Left renal pelvis (tissue), 4 donors: Measurements from ENCODE around the gene MGLL. TPM values are rescaled to one million over a fixed set of nuclear protein-coding genes. Genes with fewer than 3 reads are reported as not detected.
A peak's percentile ranks its signal among the peaks of the same experiment; 100 is the strongest.

ENCODE experiments used
- DNase-seq, 4 donors: peaks; one replicate each; pipeline ENCODE4 v3.0.0-alpha.2; 2013; ENCODE audit warnings: low read depth in 4 of 4, low spot score in 3 of 4
- polyA plus RNA-seq, 4 donors: library from polyadenylated mRNA; unstranded; fragments of 120-200 nt; gene quantifications; one replicate each; pipeline ENCODE4 v1.2.1, GENCODE V29; 2013; ENCODE audit not compliant: insufficient read length in 4 of 4

The MGLL gene
- polyA plus RNA-seq, 4 donors, result 12.3 to 27.3 (median 24.2) TPM

DNA sequence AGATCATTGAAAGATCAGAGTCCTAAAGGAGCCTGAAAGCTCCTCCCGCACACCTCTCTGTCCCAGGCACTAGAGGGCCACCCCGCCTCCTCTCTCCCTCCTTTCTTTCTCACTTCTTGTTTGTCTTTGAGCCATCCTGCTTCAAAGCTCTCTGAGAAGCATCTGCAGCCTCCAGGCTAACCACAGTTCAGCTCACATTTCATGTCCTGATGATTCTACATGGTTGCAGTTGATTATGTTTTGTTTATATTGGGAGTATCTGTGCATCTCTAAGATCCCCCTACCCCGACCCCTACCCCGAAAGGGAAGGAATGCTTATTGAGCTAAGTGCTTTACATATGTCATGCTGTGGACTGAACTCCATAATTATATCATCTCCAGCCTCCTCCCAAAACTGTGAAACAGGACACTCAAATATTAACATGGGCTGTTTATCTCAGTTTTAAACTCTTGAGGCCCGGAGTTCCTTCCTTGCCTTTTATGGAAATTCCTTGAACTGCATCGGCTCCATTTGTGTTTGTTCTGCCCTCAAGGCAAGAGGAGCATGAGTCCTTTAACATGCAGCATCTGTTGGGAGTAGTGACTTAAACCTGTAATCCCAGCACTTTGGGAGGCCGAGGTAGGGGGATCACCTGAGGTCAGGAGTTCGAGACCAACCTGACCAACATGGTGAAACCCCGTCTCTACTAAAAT lies 30.9 kb downstream of the MGLL start:
- DNase-seq, result peak in 1 of 4 donors; percentile 43

DNA sequence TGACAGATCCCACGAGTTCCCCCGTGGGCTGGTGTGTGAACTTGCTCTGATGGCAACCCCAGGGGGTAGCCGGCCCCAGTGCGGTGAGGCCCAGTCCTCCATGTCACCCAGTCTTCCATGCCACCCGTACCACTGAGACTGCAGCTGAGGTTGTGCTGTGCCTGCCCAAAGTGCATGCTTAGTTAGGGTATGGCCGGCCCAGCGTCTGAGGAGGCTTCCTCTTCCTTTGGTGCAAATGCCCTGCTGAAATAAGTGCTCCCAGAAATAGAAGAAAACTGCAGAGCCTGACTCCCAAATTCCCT lies 31.5 kb downstream of the MGLL start:
- no peak for DNase-seq

DNA sequence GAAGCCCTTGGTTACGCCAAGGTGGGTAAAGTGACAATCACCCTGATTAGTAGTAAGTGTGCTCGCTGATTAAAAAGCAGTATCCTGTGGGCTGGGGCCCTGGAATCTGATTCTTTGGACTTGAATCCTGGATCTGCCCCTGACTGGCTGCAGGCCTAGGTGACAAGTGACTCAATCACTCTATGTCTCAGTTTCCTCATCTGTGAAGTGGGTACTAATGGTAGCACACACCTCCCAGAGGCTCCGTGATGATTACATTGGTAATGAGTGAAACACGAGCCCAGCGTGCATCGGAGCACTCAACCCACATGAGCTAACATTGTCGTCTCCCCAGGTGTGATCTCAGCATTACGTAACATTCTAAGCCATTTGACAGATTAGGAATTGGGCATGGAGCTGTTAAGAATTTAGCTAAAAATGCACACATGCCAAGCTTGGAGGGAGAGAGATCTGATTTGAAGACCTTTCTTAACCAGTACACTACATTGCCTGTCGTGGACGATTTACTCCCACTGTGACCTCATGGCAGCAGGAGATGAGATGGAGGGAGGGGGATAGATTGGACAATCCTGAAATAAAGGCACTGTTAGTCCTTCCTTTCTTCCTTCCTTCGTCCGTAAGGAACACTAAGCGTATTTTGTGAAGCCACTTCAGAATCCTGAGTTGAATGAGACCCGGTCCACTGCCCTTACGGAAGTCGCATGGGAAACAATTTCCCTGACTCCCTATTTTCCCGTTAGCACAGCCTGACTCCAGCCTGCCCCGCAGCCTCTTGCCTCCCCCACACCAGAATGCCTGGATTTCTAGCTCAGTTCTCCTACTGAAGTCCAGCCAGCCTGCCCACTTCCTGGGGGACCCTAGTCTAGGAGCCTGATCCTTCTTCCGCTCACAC lies 32.1 kb downstream of the MGLL start:
- DNase-seq, result no peak

DNA sequence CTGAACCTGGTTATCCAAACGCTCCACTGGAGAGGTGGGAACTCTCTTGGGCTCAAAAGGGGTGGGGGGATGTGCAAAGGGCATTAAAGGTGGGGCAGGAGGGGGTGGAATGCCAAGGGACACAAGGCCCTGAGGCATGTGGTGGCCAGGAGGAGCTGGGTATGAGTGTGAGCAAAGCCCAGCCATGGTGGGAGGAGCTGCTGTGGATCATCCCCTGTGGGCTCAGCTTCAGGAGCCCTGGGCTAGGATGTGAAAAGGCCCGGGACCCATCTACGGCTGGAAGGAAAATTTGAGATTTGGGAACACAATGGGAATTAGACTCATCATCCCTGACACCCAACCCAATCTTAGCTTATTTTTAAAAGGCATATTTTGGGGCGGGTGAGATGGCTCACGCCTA lies 33.3 kb downstream of the MGLL start:
- DNase-seq, result no peak

DNA sequence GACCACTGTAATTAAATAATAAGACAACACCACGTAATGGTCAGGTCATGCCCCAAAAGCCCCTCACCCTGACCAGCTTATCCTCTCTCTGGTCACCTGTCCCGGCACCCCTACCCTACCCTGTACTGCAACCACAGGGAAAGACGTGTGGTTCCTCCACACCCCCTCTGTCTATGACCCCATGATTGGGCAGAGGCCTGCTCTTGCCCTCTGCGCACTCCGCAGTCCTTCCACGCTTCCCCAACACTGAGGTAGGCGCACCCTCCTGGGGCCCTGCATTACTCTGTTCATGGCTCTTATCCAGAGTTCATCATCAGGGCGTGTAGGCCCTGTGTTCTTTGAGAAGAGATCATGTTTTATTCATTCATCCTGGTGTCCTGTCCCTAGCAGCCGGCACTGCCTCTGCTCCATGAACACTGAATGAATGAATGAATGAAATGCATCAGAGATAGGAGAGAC lies 33.8 kb downstream of the MGLL start:
- DNase-seq, result no peak

DNA sequence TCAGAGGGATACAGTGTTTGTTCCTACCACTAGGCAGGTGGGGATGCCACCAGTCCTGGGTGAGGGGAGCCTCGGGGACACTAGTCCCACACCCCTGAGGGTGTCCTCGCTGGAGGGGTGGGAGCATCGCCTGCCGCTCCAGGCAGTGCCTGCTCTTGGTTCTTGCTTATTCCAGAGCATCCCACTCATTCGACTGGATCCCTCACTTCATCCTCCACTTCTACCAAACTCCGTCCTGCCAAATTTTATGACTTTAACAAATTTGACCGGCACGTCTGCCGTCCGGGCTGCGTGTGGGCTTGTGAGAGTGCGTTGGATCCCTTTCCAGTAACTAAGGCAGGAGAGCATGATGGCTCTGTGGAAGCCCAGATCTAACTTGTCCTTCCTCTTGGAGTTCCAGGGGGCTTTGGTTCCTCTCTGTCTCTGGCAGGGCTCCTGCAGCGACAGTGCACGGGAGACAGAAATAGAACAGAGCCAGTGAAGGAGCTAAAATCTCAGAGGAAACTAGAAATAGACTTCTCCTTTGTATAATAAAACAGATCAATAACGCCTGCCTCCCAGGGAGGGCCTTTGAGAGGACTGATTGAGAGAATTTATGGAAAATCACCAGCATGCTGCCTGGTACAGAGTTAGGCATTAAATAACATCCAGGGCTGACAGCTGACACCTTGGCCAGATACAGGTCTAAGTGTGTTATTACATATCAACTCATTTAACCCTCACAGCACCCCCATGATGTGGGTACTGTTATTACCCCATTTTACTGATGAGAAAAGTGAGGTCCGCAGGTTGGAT lies 34.5 kb downstream of the MGLL start:
- DNase-seq, result no peak

DNA sequence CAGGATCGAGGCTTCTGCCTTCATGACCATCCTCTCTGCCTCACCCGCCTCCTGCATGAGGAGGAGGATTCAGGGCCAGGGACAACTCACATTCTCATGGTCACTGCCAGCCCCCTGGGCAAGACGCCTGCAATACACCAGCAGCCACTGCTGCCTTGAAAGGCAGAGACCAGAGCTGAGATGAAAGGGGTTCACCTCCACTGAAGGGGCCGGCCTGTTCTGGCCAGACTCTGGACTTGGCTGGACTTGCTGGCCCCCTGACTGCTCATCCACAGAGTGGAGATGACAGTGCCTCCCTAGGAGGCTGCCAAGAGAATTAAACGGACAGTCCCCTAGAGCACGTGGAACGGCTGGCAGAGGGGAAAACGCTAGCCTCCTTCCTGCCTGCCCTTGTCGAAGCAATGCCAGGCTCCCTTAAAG lies 35.2 kb downstream of the MGLL start:
- DNase-seq, result no peak

DNA sequence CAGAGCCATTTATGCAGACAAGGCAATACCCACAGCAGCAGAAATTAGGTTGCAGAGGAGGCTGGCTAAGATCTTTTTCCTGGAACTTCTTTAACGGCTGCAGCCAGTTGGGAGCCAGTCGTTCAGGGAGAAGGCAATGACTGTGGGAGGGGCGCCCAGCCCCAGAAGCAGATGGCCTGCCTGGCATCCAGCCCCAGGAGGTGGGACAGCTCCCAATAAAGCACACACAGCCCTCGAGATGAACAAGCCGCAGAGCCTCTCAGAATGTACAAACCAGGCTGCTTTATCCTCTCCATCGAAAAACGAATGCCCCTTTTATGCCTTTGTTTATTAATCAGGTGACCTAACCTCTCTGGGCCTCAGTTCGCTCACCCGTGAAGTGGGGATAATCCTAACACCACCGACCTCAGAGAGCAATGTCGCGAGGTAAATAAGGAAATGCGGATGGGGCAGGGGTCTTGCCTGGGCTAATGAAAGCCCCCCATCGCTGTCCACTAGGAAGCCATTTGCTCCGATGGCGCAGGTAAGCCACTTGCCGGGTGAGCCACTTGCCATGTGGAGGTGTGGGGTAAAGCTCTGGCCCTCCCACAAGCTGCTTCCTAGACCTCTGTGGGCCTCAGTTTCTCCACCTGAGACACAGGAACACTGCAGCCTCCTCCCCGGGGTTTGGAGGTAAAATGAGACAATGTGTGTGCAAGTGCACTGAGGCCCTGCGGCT lies 35.8 kb downstream of the MGLL start:
- no peak for DNase-seq

DNA sequence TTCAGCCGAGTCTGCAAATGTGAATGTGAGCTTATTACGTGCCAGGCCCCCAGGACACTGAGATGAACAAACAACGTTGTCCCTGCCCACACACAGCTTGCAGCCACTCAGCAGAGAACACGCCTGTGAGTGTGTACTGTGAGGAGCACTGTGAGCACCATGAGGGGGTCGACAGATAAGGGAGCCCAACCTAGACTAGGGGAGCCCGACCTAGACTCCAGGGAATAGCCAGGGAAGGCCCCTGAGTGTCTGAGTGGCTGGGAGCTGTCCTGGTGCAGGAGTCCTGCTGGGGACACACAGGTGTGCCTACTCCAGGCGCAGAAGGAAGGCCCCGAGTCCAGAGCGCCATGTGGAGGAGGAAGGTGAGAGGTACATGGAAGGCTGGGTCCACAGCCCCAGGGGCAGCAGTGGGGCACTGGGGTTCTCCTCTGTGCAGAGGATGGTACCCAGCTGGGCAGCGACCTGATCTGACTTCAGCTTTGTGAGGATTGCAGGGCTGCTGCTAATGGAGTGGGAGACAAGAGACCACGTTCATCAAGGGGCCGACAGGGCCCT lies 36.5 kb downstream of the MGLL start:
- DNase-seq, result no peak

DNA sequence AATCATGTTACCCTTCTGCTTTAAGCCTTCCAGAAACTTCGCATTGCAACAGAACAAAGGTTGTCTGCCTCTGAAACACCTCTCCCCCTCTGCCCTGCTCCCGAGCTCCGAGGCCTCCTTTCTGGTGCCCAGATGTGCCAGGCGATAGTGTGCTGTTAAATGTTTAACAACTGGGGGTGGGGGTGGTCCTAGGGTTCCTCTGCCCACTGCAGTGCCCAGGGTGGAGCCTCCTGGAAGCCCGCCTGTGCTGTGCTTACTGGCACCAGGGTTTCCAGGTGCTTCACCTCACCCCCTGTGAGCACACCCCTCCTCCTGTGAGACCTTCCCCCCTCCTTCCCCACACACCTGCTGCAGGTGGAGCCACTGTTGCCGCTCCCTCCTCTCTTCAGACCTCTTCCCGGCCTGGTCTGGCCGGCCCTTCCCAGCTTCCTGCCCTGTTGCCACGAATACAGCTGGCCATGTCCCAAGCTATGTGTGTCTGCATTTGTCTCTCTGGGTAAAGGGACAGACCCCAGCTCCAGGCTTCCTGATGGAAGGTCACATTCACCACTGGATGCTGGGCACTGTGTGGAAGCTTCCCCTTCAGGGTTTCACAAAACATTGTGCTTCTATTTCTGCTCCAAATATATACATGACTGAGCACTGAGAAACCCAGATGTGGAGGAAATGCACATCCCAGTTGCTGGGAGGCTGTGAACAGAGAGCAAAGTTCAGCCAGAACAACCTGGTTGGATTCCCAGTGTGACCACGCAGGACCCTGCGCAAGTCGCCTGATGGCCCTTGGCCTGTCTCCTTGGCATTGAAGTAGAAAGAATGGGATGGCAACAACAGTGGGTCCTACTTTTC lies 37.2 kb downstream of the MGLL start:
- no peak for DNase-seq

DNA sequence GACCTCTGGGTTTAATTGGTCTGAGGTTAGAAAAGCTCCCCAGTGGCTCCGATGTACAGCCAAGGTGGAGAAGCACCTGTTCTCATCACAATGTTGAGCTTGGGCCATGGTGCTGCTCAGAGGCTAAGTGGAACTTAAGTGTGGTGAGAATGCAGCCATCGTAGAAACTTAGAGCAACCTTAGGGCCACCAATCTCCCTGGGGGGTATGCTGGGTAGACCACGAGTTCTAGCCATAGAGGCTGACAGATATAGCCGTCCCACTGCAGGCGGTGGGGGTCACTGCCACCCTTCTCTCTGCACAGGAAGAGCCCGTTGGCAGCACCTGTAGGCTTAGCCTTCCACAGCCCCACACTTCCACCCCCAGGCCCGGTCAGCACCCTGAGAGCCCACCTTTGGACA lies 38.0 kb downstream of the MGLL start:
- no peak for DNase-seq

DNA sequence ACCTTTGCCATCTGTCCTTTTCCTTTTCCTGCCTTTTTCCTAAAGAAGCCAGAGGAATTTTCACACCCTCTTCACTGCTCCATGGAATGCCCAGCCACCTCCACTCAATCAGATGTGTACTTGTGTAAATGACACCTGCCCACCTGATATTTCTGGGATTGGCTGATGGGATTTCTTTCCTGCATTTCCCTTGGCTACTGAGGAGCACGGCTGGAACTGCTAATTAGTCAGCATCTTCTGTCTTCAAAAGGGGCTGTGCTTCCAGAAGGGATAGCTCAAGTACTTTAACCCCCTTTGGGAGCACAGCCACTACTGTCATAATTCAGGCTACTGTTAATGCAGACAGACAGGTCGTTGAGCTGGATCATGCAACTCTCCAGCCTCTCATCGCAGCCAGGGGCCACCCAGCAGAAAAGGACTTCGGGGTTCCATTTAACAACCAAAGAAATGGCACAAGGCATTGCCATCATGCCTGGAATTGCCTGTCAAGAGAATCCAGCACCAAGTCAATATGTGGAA lies 38.6 kb downstream of the MGLL start:
- DNase-seq, result no peak

DNA sequence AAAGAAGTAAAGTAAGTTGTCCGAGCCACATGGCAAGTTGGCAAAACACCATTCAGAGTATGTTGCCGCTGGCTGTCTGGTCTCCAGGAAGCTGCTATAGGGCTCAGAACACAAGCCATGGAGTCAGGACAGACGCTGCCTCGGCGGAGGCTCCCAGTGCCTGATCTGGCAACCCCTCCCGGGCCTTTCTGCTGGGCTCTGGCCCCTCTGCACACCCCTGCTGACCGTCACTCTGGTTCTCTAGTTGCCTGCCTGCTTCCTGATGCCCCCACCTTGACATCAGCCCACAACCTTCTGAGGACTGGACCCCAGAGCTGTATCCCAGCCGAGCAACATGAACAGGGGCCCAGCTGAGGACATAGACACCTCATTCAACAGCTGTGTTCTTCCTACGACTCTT lies 39.1 kb downstream of the MGLL start:
- no peak for DNase-seq

DNA sequence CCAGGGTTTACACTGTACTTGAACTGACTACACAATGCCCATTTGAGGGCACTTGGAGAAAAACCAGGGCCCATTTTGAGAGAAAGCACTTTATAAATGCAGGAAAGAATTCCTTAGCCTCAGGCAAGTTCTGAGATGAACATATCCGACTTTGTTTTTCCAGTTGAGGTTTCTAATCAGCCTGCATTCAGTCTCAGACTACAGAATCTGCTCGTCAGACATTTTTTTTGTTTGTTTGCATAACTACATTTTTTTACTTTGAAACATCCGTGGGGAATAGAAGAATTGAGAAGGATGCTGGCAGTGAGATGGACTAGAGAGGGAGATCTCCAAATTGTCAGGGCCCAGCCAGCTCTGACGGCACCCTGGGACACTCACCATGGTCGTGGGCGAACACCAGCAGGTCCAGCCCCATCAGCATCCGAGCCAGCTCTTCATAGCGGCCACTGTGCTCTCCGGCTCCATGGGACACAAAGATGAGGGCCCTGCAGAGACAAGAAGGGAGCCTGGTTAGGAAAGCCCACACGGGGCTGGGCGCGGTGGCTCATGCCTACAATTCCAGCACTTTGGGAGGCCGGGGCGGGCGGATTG lies 40.8 kb downstream of the MGLL start:
- no peak for DNase-seq

DNA sequence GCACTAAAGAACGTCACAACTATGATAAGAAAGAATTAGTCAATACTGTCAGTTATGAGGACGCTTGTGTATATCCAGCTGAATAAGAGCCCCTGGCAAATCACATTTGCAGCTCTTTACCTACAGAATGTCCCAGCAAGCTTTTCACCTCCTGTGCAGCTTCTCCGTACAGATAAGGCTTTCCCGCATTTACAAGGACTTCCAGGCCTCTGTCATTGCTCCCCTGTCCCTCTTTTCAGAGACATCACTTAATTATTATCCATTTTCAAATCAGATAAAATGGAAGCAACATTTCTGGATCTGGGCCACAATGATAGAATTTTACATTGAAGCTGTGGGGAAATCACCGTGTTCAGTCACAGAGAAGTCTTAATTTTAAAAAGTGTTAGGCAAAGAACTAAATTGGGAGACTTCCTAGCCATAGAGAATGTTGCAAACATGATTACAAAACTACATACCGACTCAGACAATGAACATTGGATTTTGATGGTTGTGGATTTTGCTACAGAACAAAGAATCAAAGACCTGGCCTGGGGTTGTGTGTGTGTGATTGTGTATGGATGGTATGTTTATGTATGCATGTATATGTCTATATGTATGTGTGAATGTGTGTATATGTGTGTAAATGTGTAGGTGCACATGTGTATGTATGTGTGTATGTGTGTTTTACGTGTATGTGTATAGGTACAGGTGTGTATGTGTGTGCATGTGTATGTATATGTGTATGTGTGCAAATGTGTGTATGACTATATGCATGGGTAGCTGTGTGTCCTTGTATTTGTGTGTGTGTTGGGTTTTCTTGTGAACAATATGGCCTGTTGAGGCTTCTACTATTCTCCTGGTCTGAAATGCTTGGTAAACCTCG lies 41.5 kb downstream of the MGLL start:
- no peak for DNase-seq

DNA sequence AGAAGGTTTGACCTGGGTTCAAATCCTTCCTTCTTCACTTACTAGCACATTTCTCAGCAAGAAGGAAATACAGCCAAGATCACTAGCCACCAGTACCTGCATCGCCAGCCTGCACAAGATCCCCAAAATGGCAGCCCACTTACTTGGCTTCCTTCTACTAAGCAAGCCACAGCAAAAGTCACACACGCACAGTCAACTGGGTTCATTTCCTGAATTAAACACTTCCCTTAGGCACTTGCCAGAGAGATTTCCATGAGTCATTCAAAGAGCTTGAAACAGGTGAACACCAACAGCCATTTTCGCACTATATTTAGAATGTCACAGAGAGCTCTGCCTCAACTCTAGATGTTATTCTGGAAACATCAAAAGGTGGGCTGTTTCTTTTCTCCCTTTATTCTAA lies 42.6 kb downstream of the MGLL start:
- DNase-seq, result no peak

DNA sequence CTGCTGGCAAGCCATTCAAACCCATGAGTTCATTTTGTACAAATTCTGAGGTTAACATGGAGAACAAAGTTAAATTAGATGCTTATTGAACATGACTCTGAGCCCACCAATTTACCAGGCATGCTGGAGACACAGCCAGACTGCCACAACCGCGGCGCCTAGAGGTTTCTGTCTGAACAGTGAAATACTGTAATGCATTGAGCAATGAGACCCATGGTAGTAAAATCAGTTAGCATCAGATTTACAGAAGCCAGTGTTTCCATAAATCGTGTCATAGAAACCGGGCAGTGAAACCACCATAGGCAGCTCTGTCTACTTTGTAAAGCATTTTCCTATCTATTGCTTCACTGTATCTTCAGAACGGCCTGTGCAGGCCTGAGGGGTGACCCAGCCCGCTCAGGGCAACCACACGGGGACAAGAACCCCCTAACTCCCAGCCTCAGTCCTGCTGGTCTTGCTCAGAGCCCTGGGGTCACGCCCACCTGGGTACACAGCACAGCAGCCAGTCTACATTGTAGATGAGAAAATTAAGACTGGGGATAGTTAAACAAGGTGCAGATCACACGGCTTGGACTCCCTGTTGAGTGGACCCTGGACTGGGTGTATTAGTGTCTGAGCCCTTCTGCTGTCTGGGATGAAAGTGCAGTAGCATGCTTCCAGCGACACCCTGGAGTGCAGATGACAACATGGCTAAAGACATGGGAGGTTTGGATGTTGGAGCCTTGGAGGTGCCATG lies 44.2 kb downstream of the MGLL start:
- no peak for DNase-seq
